A673 (cell line): ENCODE data around the gene BNC2. TPM values are rescaled to one million over a fixed set of nuclear protein-coding genes. Genes with fewer than 3 reads are reported as not detected.

Source experiments
- BruUV-seq: library from RNA; stranded (reverse); fragments of 400-500 nt; replicated peaks from 2 replicates; lab custom pipeline; 2021; lab: Mats Ljungman, UMichigan
- CTCF ChIA-PET: fragments of 300-600 bp; sonication (Branson Sonifier 250); formaldehyde crosslinking; loops from one replicate; lab custom pipeline; 2022; ENCODE audit warnings: antibody characterized with exemption; lab: Charles Lee
- POLR2A ChIA-PET: fragments of 300-600 bp; sonication (Branson Sonifier 250); formaldehyde crosslinking; loops from one replicate; lab custom pipeline; 2022; ENCODE audit warnings: antibody characterized with exemption; ENCODE audit not compliant: low non-redundant PET; lab: Charles Lee
- DNase-seq: peaks from one replicate; pipeline ENCODE4 v3.0.0-alpha.2; 2015; ENCODE audit warnings: low spot score
- H3K27ac ChIP-seq: fragments of 200-600 bp; sonication (generic); 2 replicates; pipeline ENCODE4 v1.5.1; 2016; ENCODE audit warnings: mixed run types, low read depth, mild to moderate bottlenecking, mixed read lengths, antibody characterized with exemption, low read length; ENCODE audit not compliant: poor library complexity, severe bottlenecking
- H3K27me3 ChIP-seq: fragments of 200-600 bp; sonication (generic); replicated peaks from 2 replicates; pipeline ENCODE4 v1.6.1; 2017; ENCODE audit warnings: mixed run types, low read depth, mild to moderate bottlenecking, mixed read lengths, antibody characterized with exemption, low read length; ENCODE audit not compliant: insufficient read depth, poor library complexity
- H3K36me3 ChIP-seq: fragments of 200-600 bp; sonication (generic); 2 replicates; pipeline ENCODE4 v1.6.1; 2016; ENCODE audit warnings: mixed run types, mild to moderate bottlenecking, mixed read lengths, antibody characterized with exemption, low read length; ENCODE audit not compliant: insufficient read depth, poor library complexity, severe bottlenecking
- H3K4me1 ChIP-seq: fragments of 200-600 bp; sonication (generic); 2 replicates; pipeline ENCODE4 v1.6.1; 2017; ENCODE audit warnings: mixed run types, mild to moderate bottlenecking, mixed read lengths, antibody characterized with exemption, low read length; ENCODE audit not compliant: insufficient read depth, poor library complexity, severe bottlenecking
- H3K4me3 ChIP-seq: fragments of 200-600 bp; sonication (generic); 2 replicates; pipeline ENCODE4 v1.5.1; 2016; ENCODE audit warnings: low read depth, mixed run types, mild to moderate bottlenecking, mixed read lengths, low read length; ENCODE audit not compliant: poor library complexity, severe bottlenecking
- H3K9me3 ChIP-seq: fragments of 200-600 bp; sonication (generic); 2 replicates; pipeline ENCODE4 v1.6.1; 2016; ENCODE audit warnings: mixed run types, low read depth, mild to moderate bottlenecking, mixed read lengths, antibody characterized with exemption, low read length; ENCODE audit not compliant: poor library complexity, severe bottlenecking
- EZH2 ChIP-seq: fragments of 200-600 bp; sonication (generic); IDR thresholded peaks from 2 replicates; pipeline ENCODE4 v1.6.1; 2017; ENCODE audit warnings: borderline replicate concordance, low read depth, mild to moderate bottlenecking, mixed read lengths, antibody characterized with exemption, low read length; ENCODE audit not compliant: poor library complexity, severe bottlenecking
- intact Hi-C: fragments of 100-400 bp; cut with micrococcal nuclease; formaldehyde crosslinking; loops from one replicate; pipeline ENCODE4 v1.10.0; 2022; ENCODE audit not compliant: unreplicated experiment
- total RNA-seq: library from RNA; stranded (reverse); gene quantifications from 2 replicates; pipeline ENCODE4 v1.2.3, GENCODE V29; 2021
- TF ChIP-seq, protein P1 (sequence below): fragments of 300-800, 200-600 bp; sonication (generic); conservative IDR thresholded peaks from 2 replicates; pipeline ENCODE4 v1.5.1; 2017; ENCODE audit warnings: low read depth, mild to moderate bottlenecking, antibody characterized with exemption, low read length, moderate library complexity, mixed read lengths

Gene BNC2
- total RNA-seq, 1 experiment from 2014 or later = 0.45 TPM

DNA sequence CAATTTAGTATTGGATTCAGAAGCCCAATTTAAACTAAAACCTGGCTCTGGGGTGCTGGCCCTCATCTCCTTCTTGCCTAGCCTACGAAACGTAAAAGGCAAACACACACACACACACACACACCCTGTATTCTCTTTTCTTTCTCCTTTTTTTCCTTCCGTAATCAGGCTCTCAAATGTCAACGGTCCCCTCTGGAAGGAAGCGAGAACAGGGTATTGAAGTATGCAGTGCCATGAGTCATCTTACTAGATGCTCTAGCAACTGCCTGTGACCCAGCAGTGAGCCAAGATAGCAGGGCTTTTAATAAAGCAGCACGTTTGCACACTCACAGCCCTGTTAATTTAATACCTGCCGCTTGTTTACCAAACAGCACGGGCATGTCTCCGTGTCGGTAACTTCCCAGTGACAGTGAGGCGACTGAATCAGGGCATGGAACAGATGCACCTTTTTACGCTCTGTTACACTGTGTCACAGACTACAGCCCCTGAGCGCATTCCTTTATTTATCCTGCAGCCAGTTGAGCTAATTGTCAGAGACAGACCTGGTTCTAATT is 243.8 kb downstream of the BNC2 start:
- TF ChIP-seq EZH2 = no peak
- TF ChIP-seq, protein P1, sequence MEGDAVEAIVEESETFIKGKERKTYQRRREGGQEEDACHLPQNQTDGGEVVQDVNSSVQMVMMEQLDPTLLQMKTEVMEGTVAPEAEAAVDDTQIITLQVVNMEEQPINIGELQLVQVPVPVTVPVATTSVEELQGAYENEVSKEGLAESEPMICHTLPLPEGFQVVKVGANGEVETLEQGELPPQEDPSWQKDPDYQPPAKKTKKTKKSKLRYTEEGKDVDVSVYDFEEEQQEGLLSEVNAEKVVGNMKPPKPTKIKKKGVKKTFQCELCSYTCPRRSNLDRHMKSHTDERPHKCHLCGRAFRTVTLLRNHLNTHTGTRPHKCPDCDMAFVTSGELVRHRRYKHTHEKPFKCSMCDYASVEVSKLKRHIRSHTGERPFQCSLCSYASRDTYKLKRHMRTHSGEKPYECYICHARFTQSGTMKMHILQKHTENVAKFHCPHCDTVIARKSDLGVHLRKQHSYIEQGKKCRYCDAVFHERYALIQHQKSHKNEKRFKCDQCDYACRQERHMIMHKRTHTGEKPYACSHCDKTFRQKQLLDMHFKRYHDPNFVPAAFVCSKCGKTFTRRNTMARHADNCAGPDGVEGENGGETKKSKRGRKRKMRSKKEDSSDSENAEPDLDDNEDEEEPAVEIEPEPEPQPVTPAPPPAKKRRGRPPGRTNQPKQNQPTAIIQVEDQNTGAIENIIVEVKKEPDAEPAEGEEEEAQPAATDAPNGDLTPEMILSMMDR = no peak
- ChIA-PET CTCF (no interaction called here), POLR2A (no interaction called here)
- no peak for DNase-seq
- Histone ChIP-seq H3K27me3 (no peaks in the 10 kb centered on the region), H3K27ac (no peak overlapping the region), H3K4me1 (no peaks in the 10 kb centered on the region), H3K36me3 (no peaks in the 10 kb centered on the region), H3K4me3 (no peak overlapping the region), H3K9me3 (no peaks in the 10 kb centered on the region)
- intact Hi-C loops = no loop called here
- BruUV-seq = no TSS peak

DNA sequence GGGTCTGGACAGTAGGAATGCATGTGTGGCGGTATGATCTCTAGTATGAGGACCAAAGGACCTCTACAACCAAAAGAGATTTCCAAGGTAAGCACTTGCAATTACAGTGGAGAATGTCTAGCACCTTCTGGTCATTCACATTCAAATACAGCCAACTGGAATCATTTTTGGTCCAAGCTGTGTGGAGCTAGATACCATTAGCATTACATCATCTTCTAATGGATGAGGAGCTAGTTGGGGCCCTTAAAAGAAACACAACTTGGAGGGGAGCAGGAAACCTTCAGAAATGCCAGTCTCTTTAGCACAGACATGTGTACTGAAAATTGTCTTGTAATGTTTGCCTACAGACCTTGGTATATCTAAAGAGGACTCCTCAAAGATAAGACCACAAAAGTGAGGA is 244.7 kb downstream of the BNC2 start:
- BruUV-seq = no TSS peak
- no peaks in the 10 kb centered on the region for H3K9me3 ChIP-seq
- H3K36me3 ChIP-seq = no peaks in the 10 kb centered on the region
- no peak overlapping the region for H3K4me3 ChIP-seq
- ChIA-PET POLR2A (no interaction called here), CTCF (no interaction called here)
- DNase-seq = no peak
- intact Hi-C loops = no loop called here
- no peaks in the 10 kb centered on the region for H3K4me1 ChIP-seq
- H3K27me3 ChIP-seq = no peaks in the 10 kb centered on the region
- TF ChIP-seq, protein P1 = no peak
- no peak for TF ChIP-seq EZH2
- H3K27ac ChIP-seq = no peak overlapping the region

DNA sequence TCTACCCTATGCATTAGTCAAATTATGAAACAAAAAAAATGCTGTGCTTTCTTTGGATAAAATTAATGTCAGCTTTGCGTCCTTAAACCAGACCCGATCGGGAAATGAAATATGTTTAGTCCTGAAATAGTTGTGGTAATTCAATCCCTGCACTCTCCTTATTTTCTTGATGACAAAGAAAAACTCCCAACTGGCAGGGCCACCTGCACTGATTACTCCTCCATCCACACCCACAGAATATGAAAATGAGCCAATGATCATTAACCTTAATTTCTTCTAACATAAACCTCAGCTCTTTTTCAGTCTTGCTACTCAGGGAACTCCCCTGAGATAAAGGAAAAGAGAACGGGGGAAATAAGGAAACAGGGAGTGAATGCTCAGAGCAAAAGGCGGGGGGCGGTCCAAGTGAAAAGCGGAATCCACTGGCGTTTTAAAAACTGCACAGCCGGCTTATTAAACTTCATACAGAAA is 245.3 kb downstream of the BNC2 start:
- intact Hi-C loops = no loop called here
- no peak for TF ChIP-seq EZH2
- TF ChIP-seq, protein P1 = no peak
- no peaks in the 10 kb centered on the region for H3K36me3 ChIP-seq
- no TSS peak for BruUV-seq
- ChIA-PET CTCF (no interaction called here), POLR2A (no interaction called here)
- no peak overlapping the region for H3K4me3 ChIP-seq
- no peak overlapping the region for H3K27ac ChIP-seq
- H3K4me1 ChIP-seq = no peaks in the 10 kb centered on the region
- no peak for DNase-seq
- no peaks in the 10 kb centered on the region for H3K27me3 ChIP-seq
- H3K9me3 ChIP-seq = no peaks in the 10 kb centered on the region
